Retinal pigment epithelial cell (primary cell): Measurements from ENCODE around the gene NINJ2.

Source experiments
- DNase-seq: peaks from one replicate; pipeline ENCODE4 v3.0.0-alpha.2; 2010; ENCODE audit warnings: low read depth
- H3K4me3 ChIP-seq: 2 replicates; pipeline ENCODE4 v1.5.1; 2011; ENCODE audit warnings: mild to moderate bottlenecking, low read length, control low read depth, moderate library complexity
- CTCF ChIP-seq: conservative IDR thresholded peaks from 2 replicates; pipeline ENCODE4 v1.5.1; 2011; ENCODE audit warnings: low read depth, low read length, control low read depth, inconsistent platforms

Gene NINJ2

GRCh38 chr12:538731-539539, 124.3 kb downstream of the NINJ2 start:
- DNase-seq = peak; percentile 75
- H3K4me3 ChIP-seq = no peak overlapping the region
- no peak for TF ChIP-seq CTCF

- DNase-seq = no peak
- TF ChIP-seq CTCF = no peak
- H3K4me3 ChIP-seq = no peak overlapping the region
Measured at GRCh38 chr12:537772-538171, 125.5 kb downstream of the NINJ2 start.

GRCh38 chr12:536751-537245, 126.4 kb downstream of the NINJ2 start:
- no peak for DNase-seq
- no peak for TF ChIP-seq CTCF
- no peak overlapping the region for H3K4me3 ChIP-seq

GRCh38 chr12:535396-535795, 127.8 kb downstream of the NINJ2 start:
- no peak for DNase-seq
- no peak for TF ChIP-seq CTCF

GRCh38 chr12:534216-534615, 129.0 kb downstream of the NINJ2 start:
- no peak for TF ChIP-seq CTCF
- DNase-seq = no peak
- no peak overlapping the region for H3K4me3 ChIP-seq

More at GRCh38 chr12:535396-535795, 127.8 kb downstream of the NINJ2 start:
- no peak overlapping the region for H3K4me3 ChIP-seq

GRCh38 chr12:533718-534117, 129.5 kb downstream of the NINJ2 start:
- no peak for DNase-seq
- no peak overlapping the region for H3K4me3 ChIP-seq
- no peak for TF ChIP-seq CTCF
